HepG2 (cell line): Measurements from ENCODE around the gene SMPD3. TPM values are rescaled to one million over a fixed set of nuclear protein-coding genes. Genes with fewer than 3 reads are reported as not detected.

ENCODE experiments used
- ATAC-seq: fragments of 200-7000 bp; cut with Tn5 transposase; 3 replicates; pipeline ENCODE4 v1.9.1; 2020; ENCODE audit warnings: mild to moderate bottlenecking, moderate library complexity
- BruUV-seq: library from RNA; stranded (reverse); fragments of 400-500 nt; replicated peaks from 2 replicates; lab custom pipeline; 2021; lab: Mats Ljungman, UMichigan
- CTCF ChIA-PET: fragments of 300-600 bp; formaldehyde crosslinking; extraction: SDS; loops from one replicate; lab custom pipeline; 2021; ENCODE audit warnings: low total read pairs, inconsistent platforms, low intra/inter-chr PET ratio; lab: Yijun Ruan, JAX
- POLR2A ChIA-PET: fragments of 350-600 bp; sonication (Branson Sonifier 250); formaldehyde crosslinking; loops from one replicate; lab custom pipeline; 2020; ENCODE audit warnings: antibody characterized with exemption, inconsistent platforms; lab: Yijun Ruan, JAX
- DNase-seq: peaks from one replicate; pipeline ENCODE4 v3.0.0-alpha.2; 2015; ENCODE audit warnings: low spot score
- FAIRE-seq: peaks from 3 replicates; lab custom pipeline; 2011; peaks lifted over from hg19 to GRCh38; lab: Jason Lieb, UNC
- H2AFZ ChIP-seq: one replicate; pipeline ENCODE4 v1.6.1; 2011; ENCODE audit warnings: low read length, inconsistent platforms
- H3K27ac ChIP-seq: fragments of 300-600 bp; 3 replicates; pipeline ENCODE4 v1.8.0; 2011; ENCODE audit warnings: mixed run types, mild to moderate bottlenecking, mixed read lengths, low read length, inconsistent platforms; ENCODE audit not compliant: insufficient read depth; ENCODE audit errors: extremely low read length
- H3K27me3 ChIP-seq, 2 experiments: fragments of 200-600 bp in 1 of 2; 2 replicates in 1 of 2; 3 replicates in 1 of 2; pipeline versions ENCODE4 v1.6.0 to v1.8.0; 2011; ENCODE audit warnings: low read length in 2 of 2, mild to moderate bottlenecking in 2 of 2, moderate library complexity in 2 of 2, inconsistent platforms in 1 of 2; ENCODE audit not compliant: insufficient read depth in 2 of 2, control insufficient read depth in 1 of 2
- H3K36me3 ChIP-seq, 2 experiments: fragments of 200-600 bp in 1 of 2; replicated peaks in 1 of 2; 2 replicates in 1 of 2; 3 replicates in 1 of 2; pipeline versions ENCODE4 v1.5.1 to v1.8.0; 2011; ENCODE audit warnings: low read length in 2 of 2, inconsistent platforms in 1 of 2; ENCODE audit not compliant: insufficient read depth in 2 of 2, control insufficient read depth in 1 of 2
- H3K4me1 ChIP-seq: 2 replicates; pipeline ENCODE4 v1.5.1; 2012; ENCODE audit warnings: low read length, inconsistent platforms; ENCODE audit not compliant: insufficient read depth
- H3K4me2 ChIP-seq: 2 replicates; pipeline ENCODE4 v1.6.0; 2011; ENCODE audit warnings: low read depth, low read length, inconsistent platforms
- H3K4me3 ChIP-seq, 3 experiments: fragments of 200-600 bp in 1 of 3; sonication (generic), shearing (Covaris generic) in 1 of 3; replicated peaks in 1 of 3; 2 replicates each; pipeline ENCODE4 v1.5.1; 2011 to 2016; ENCODE audit warnings: low read length in 3 of 3, inconsistent platforms in 2 of 3, low read depth in 2 of 3, mild to moderate bottlenecking in 2 of 3, control low read depth in 1 of 3, mixed read lengths in 1 of 3; ENCODE audit not compliant: insufficient read depth in 1 of 3
- H3K79me2 ChIP-seq: one replicate; pipeline ENCODE4 v1.6.1; 2011; ENCODE audit warnings: low read length, inconsistent platforms; ENCODE audit not compliant: insufficient read depth
- H3K9ac ChIP-seq: 2 replicates; pipeline ENCODE4 v1.6.0; 2011; ENCODE audit warnings: mild to moderate bottlenecking, low read depth, low read length, inconsistent platforms; ENCODE audit not compliant: insufficient read depth
- H3K9me3 ChIP-seq: 2 replicates; pipeline ENCODE4 v1.5.1; 2012; ENCODE audit warnings: mild to moderate bottlenecking, low read length
- H4K20me1 ChIP-seq: 2 replicates; pipeline ENCODE4 v1.6.0; 2011; ENCODE audit warnings: inconsistent platforms, mild to moderate bottlenecking, low read length, moderate library complexity; ENCODE audit not compliant: insufficient read depth
- ZBTB34 ChIP-seq: sonication (generic); formaldehyde crosslinking; IDR thresholded peaks from 2 replicates; pipeline ENCODE4 v1.8.0; 2022; ENCODE audit warnings: mild to moderate bottlenecking, missing genetic modification reagents
- WGBS: methylation state at CpG from one replicate; pipeline ENCODE4 v1.1.6; 2017; ENCODE audit warnings: low lambda C conversion rate; 5-methylcytosine and 5-hydroxymethylcytosine counted together
- in situ Hi-C: cut with HindIII; loops from 2 replicates; pipeline ENCODE4 v1.10.0; 2017; ENCODE audit warnings: low pct_unique_long_range_greater_than_20kb; ENCODE audit not compliant: extremely low pct_ligation_motif_present
- intact Hi-C: fragments of 100-400 bp; cut with micrococcal nuclease; formaldehyde crosslinking; loops from one replicate; pipeline ENCODE4 v1.10.0; 2022; ENCODE audit not compliant: unreplicated experiment
- polyA plus RNA-seq, 8 experiments: library from polyadenylated mRNA; depleted of rRNA in 3 of 8; stranded (reverse) in 7 of 8; unstranded in 1 of 8; fragments of >200 nt; fragmentation: Illumina TruSeq in 4 of 8; extraction: Trizol in 4 of 8; gene quantifications; 2 replicates each; pipeline versions ENCODE4 v1.2.1 to v1.2.3, GENCODE V29; 2011 to 2016; ENCODE audit warnings: low read depth in 4 of 8, missing spikeins in 1 of 8, mixed read lengths in 1 of 8; ENCODE audit not compliant: insufficient read depth in 1 of 8
- total RNA-seq, 5 experiments: library from RNA; depleted of rRNA; stranded (reverse); fragments of >200 nt; fragmentation: Illumina TruSeq; extraction: Trizol; gene quantifications; 2 replicates each; pipeline ENCODE4 v1.2.3, GENCODE V29; 2016; ENCODE audit warnings: low read depth in 1 of 5
- TF ChIP-seq, protein P1 (sequence below): fragments of 450-650 bp; IDR thresholded peaks from 2 replicates; pipeline ENCODE4 v1.6.1; 2016
- TF ChIP-seq, protein P2 (sequence below): sonication (generic); formaldehyde crosslinking; IDR thresholded peaks from 2 replicates; pipeline ENCODE4 v1.4.0; 2020; ENCODE audit warnings: missing genetic modification reagents

Gene SMPD3
- total and polyA plus RNA-seq, 2 of the 13 experiments (the other 11 are each of a cell fraction or from before 2014, with no cell fraction given) = 0.07 to 0.32 TPM

GRCh38 chr16:68475071-68475470 is 26.8 kb upstream of the SMPD3 start (continued):
- no peak for TF ChIP-seq ZBTB34

DNA sequence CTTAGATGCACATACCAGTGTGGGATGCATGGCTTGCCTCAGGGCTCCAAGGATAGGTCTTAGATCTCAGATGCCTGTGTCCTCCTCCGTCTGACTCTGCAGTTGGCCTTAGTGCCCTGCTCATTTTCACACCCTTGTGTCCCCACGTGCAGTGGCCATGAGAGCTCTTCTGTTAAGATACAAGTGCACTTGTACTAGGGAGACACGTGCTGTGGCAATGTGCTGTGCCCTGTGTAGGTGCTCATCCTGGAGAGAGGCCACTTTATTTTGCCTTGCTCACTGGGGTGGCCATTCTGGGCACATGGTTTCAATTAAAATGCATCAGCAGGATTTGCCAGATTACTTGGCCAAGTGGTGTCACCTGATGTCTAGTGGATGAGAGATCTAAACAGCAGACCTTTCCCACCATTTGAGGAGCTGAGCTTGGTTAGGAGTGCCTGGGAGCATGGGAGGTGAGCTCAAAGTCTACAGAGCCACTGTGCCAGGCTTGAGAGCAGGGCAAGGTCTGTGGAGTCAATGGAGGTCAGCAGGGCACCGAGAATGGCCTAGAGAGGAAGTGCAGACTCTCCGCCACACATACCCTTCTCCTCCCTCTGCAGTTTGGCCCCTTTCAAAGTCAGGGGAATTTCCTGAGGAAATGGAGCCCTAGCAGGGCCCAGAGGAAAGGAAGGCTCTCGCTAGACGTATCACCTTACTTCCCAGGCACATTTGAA is 25.2 kb upstream of the SMPD3 start:
- intact Hi-C loops (no loop called here), in situ Hi-C loops (no loop called here)
- BruUV-seq = no TSS peak
- Histone ChIP-seq H3K27ac (no peak overlapping the region), H2AFZ (no peak overlapping the region), H3K27me3 (peaks cover 2 to 12% of the 10 kb centered on the region in 2 experiments; a peak in 3 of 5 replicates), H3K36me3 (no peaks in the 10 kb centered on the region), H3K4me2 (no peak overlapping the region), H3K4me1 (peaks cover 12% of the 10 kb centered on the region), H3K79me2 (no peaks in the 10 kb centered on the region), H3K9ac (no peak overlapping the region), H3K4me3 (no peak overlapping the region), H3K9me3 (no peaks in the 10 kb centered on the region), H4K20me1 (no peaks in the 10 kb centered on the region)
- 10% methylated on average over 5 of the region's 7 CpGs for WGBS
- TF ChIP-seq, protein P1, sequence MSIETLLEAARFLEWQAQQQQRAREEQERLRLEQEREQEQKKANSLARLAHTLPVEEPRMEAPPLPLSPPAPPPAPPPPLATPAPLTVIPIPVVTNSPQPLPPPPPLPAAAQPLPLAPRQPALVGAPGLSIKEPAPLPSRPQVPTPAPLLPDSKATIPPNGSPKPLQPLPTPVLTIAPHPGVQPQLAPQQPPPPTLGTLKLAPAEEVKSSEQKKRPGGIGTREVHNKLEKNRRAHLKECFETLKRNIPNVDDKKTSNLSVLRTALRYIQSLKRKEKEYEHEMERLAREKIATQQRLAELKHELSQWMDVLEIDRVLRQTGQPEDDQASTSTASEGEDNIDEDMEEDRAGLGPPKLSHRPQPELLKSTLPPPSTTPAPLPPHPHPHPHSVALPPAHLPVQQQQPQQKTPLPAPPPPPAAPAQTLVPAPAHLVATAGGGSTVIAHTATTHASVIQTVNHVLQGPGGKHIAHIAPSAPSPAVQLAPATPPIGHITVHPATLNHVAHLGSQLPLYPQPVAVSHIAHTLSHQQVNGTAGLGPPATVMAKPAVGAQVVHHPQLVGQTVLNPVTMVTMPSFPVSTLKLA = peak; percentile 39; the same call in 1 of the 2 replicates
- TF ChIP-seq, protein P2, sequence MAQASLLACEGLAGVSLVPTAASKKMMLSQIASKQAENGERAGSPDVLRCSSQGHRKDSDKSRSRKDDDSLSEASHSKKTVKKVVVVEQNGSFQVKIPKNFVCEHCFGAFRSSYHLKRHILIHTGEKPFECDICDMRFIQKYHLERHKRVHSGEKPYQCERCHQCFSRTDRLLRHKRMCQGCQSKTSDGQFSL (CRISPR knock-in tag) = no peak
- ChIA-PET CTCF (no interaction called here), POLR2A (no interaction called here)
- DNase-seq (no peak), ATAC-seq (no peak), FAIRE-seq (no peak)
